ENCODE measurements around the gene ADGRL3.

Gene ADGRL3

DNA sequence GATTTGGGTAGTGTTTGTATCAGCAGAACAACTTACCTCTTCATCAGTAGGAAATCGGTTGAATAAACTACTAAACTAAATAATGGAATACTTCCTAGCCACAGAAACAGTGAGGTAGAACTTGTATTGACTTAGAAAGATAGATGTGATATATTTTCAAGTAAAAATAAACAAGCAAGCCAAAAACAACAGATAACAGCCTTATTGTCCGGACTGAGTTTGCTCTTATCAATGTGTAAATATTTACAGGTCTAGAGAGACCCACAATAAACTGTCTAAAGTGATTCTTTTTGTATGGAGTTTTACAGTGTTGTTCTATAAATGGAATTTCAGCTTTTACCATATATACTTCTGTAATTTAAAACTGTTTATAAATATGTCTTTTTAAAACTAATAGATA, 721.8 kb downstream of the ADGRL3 start:
- TF ChIP-seq, protein P1, sequence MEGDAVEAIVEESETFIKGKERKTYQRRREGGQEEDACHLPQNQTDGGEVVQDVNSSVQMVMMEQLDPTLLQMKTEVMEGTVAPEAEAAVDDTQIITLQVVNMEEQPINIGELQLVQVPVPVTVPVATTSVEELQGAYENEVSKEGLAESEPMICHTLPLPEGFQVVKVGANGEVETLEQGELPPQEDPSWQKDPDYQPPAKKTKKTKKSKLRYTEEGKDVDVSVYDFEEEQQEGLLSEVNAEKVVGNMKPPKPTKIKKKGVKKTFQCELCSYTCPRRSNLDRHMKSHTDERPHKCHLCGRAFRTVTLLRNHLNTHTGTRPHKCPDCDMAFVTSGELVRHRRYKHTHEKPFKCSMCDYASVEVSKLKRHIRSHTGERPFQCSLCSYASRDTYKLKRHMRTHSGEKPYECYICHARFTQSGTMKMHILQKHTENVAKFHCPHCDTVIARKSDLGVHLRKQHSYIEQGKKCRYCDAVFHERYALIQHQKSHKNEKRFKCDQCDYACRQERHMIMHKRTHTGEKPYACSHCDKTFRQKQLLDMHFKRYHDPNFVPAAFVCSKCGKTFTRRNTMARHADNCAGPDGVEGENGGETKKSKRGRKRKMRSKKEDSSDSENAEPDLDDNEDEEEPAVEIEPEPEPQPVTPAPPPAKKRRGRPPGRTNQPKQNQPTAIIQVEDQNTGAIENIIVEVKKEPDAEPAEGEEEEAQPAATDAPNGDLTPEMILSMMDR (IDR thresholded peaks at IDR 0.05; ENCODE audit: control insufficient read depth, insufficient read depth, low read depth, low read length, missing control alignments) = no peak
- no peak overlapping the region for H3K4me3 ChIP-seq (ENCODE audit: control insufficient read depth, low read depth, low read length)
- no peak for DNase-seq (ENCODE audit: low read depth)

DNA sequence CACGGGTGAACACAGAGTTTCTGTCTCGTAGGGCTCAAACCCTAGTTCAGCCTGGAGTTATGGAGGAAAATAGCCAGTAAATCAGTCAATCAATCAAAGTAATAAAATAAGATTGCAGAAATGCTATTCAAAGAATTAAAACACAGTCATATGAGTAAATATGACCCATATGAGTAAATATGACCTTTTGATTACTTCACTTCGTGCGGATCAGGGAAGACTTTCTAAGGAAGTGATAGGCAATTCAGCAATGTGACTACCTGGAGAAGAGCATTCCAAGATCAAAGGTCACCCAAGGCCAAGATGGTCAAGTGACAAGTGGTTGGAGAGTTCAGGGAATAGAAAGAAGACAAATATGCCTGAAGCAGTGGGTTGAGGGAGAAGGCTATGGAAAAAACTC, 722.6 kb downstream of the ADGRL3 start:
- TF ChIP-seq, protein P1 (IDR thresholded peaks at IDR 0.05; ENCODE audit: control insufficient read depth, insufficient read depth, low read depth, low read length, missing control alignments) = no peak
- no peak for DNase-seq (ENCODE audit: low read depth)
- no peak overlapping the region for H3K4me3 ChIP-seq (ENCODE audit: control insufficient read depth, low read depth, low read length)

DNA sequence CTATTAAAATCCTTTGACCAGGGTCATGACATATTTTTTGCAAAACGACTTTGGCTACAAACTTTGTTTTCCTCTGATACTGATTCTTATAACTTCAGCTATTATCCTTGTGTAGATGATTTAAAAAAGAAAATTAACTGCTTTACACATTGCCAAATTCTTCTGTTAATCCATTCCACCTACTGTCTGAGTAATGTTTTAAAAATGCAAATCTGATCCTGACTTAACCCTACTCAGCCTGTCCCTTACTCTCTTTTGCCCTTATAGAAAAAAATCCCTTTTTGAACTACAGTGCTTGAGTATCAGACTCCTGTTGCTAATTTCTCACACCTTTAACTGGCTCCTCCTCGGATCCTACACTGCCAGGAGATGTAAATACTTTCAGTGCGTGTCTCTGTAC, 723.1 kb downstream of the ADGRL3 start:
- TF ChIP-seq, protein P1 (IDR thresholded peaks at IDR 0.05; ENCODE audit: control insufficient read depth, insufficient read depth, low read depth, low read length, missing control alignments) = no peak
- DNase-seq (ENCODE audit: low read depth) = no peak
- H3K4me3 ChIP-seq (ENCODE audit: control insufficient read depth, low read depth, low read length) = no peak overlapping the region

- TF ChIP-seq, protein P1 (IDR thresholded peaks at IDR 0.05; ENCODE audit: control insufficient read depth, insufficient read depth, low read depth, low read length, missing control alignments) = no peak
- H3K4me3 ChIP-seq (ENCODE audit: control insufficient read depth, low read depth, low read length) = no peak overlapping the region
These were observed 724.0 kb downstream of the ADGRL3 start for GRCh38 chr4:61924131-61924530.

GRCh38 chr4:61933527-61933926, 733.4 kb downstream of the ADGRL3 start:
- DNase-seq (ENCODE audit: low read depth) = no peak
- TF ChIP-seq, protein P1 (IDR thresholded peaks at IDR 0.05; ENCODE audit: control insufficient read depth, insufficient read depth, low read depth, low read length, missing control alignments) = no peak
- no peak overlapping the region for H3K4me3 ChIP-seq (ENCODE audit: control insufficient read depth, low read depth, low read length)

More at GRCh38 chr4:61924131-61924530, 724.0 kb downstream of the ADGRL3 start:
- DNase-seq (ENCODE audit: low read depth) = no peak

GRCh38 chr4:61934198-61934597, 734.1 kb downstream of the ADGRL3 start:
- DNase-seq (ENCODE audit: low read depth) = no peak
- no peak overlapping the region for H3K4me3 ChIP-seq (ENCODE audit: control insufficient read depth, low read depth, low read length)
- TF ChIP-seq, protein P1 (IDR thresholded peaks at IDR 0.05; ENCODE audit: control insufficient read depth, insufficient read depth, low read depth, low read length, missing control alignments) = no peak
